Thyroid gland (tissue), 4 donors: ENCODE measurements around the gene IL6R.

Experiments
- POLR2A ChIP-seq, 2 donors: fragments of 450-650 bp; IDR thresholded peaks; one replicate each; pipeline ENCODE4 v1.6.1; 2017; ENCODE audit warnings: antibody characterized with exemption in 2 of 2, mild to moderate bottlenecking in 2 of 2, moderate library complexity in 1 of 2
- TF ChIP-seq, protein P1 (sequence below), 6 experiments: fragments of 200-600 bp in 3 of 6; fragments of 450-650 bp in 3 of 6; sonication (generic) in 3 of 6; IDR thresholded peaks; one replicate each; pipeline ENCODE4 v1.5.1; 2016 to 2019; ENCODE audit warnings: antibody characterized with exemption in 6 of 6, mild to moderate bottlenecking in 2 of 6, inconsistent platforms in 1 of 6, moderate library complexity in 1 of 6

DNA sequence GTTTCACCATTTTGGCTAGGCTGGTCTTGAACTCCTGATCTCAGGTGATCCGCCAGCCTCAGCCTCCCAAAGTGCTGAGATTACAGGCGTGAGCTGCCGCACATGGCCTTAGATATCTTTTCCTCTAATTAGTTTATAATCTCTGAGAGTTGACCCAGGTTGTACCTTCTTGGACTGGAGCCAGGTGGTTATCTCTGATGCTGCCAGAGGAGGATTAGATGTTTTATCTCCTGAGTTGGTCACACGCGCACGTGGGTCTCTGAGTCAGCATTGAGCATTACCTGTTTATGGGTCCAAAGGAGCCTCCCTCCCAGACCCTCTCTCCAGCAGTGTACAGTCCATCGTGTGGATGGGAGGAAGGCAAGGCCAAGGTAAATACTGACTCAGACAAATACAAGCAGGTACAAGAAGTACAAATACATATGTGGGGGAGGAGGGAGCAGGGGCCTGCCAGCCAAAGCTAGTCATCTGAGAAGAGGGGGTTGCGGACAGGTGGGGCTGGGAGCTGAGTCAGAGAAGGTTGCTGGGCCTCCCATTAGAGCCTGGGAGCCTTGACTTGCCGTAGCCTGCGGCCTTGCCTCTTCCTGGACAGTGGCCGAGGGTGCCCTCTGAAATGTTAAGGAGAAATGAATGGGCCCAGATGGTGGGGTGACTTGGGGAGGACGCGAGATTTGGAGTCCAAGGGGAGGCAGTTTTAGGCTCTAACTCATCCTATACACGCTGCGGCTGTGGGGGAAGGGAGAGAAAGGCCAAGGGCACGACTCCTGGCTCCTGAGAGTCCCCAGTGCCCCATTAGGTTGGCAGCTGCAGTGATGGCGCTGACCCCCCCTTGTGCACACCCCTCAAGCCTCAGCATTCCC, 13.1 kb downstream of the IL6R start:
- TF ChIP-seq, protein P1, sequence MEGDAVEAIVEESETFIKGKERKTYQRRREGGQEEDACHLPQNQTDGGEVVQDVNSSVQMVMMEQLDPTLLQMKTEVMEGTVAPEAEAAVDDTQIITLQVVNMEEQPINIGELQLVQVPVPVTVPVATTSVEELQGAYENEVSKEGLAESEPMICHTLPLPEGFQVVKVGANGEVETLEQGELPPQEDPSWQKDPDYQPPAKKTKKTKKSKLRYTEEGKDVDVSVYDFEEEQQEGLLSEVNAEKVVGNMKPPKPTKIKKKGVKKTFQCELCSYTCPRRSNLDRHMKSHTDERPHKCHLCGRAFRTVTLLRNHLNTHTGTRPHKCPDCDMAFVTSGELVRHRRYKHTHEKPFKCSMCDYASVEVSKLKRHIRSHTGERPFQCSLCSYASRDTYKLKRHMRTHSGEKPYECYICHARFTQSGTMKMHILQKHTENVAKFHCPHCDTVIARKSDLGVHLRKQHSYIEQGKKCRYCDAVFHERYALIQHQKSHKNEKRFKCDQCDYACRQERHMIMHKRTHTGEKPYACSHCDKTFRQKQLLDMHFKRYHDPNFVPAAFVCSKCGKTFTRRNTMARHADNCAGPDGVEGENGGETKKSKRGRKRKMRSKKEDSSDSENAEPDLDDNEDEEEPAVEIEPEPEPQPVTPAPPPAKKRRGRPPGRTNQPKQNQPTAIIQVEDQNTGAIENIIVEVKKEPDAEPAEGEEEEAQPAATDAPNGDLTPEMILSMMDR (IDR thresholded peaks at IDR 0.05): no peak
- peak in 1 of 2 donors; percentile 13 for TF ChIP-seq POLR2A (IDR thresholded peaks at IDR 0.05)
